H1 (cell line): ENCODE data around the gene NT5DC1. TPM values are rescaled to one million over a fixed set of nuclear protein-coding genes. Genes with fewer than 3 reads are reported as not detected.

Source experiments
- CBX8 ChIP-seq: fragments of 300-800, 300-1000 bp; sonication (generic); IDR thresholded peaks from 2 replicates; pipeline ENCODE4 v1.7.1; 2016; ENCODE audit warnings: low read depth, low read length, borderline replicate concordance
- CHD1 ChIP-seq: IDR thresholded peaks from 2 replicates; pipeline ENCODE4 v1.6.1; 2012; ENCODE audit warnings: low read depth, low read length, improper control_type of control experiment
- EGR1 ChIP-seq: IDR thresholded peaks from 2 replicates; pipeline ENCODE4 v1.6.1; 2011; ENCODE audit warnings: low read depth, low read length, borderline replicate concordance
- GABPA ChIP-seq: IDR thresholded peaks from 2 replicates; pipeline ENCODE4 v1.6.1; 2011; ENCODE audit warnings: mild to moderate bottlenecking, low read length, moderate library complexity, borderline replicate concordance; ENCODE audit not compliant: insufficient read depth
- SAP30 ChIP-seq: fragments of 300-600 bp; sonication (generic); IDR thresholded peaks from 2 replicates; pipeline ENCODE4 v1.7.1; 2012; ENCODE audit warnings: low read length, moderate library complexity, mild to moderate bottlenecking, inconsistent platforms; ENCODE audit not compliant: insufficient read depth, insufficient replicate concordance
- SUZ12 ChIP-seq: fragments of 200-600 bp; sonication (generic); IDR thresholded peaks from 2 replicates; pipeline ENCODE4 v1.6.1; 2012; ENCODE audit warnings: mild to moderate bottlenecking, inconsistent platforms, low read length, moderate library complexity, mixed read lengths
- TCF12 ChIP-seq: IDR thresholded peaks from 2 replicates; pipeline ENCODE4 v1.6.1; 2011; ENCODE audit warnings: low read depth, mild to moderate bottlenecking, low read length
- YY1 ChIP-seq: IDR thresholded peaks from 2 replicates; pipeline ENCODE4 v1.6.1; 2011; ENCODE audit warnings: low read depth, mild to moderate bottlenecking, low read length
- polyA plus RNA-seq, 7 experiments: library from polyadenylated mRNA; depleted of rRNA in 3 of 7; stranded (reverse) in 5 of 7; unstranded in 2 of 7; fragments of >200 nt in 5 of 7; fragments of 200-250 nt in 2 of 7; gene quantifications; 1 replicate in 5 of 7; 2 replicates in 1 of 7; 4 replicates in 1 of 7; pipeline versions ENCODE4 v1.2.1 to v1.2.3, GENCODE V29; 2011 to 2013; ENCODE audit warnings: missing spikeins in 2 of 7, mixed read lengths in 2 of 7
- total RNA-seq: library from RNA; stranded (reverse); fragmentation: NEBNext Ultra II Directional; extraction: Animal tissue kit (Norgen Biotek cat#: 25700); gene quantifications from 2 replicates; pipeline ENCODE4 v1.2.1, GENCODE V29; 2021
- TF ChIP-seq, protein P1 (sequence below): fragments of 300-600 bp; sonication (generic); IDR thresholded peaks from 2 replicates; pipeline ENCODE4 v1.7.1; 2012; ENCODE audit warnings: low read length, moderate library complexity, mild to moderate bottlenecking, inconsistent platforms; ENCODE audit not compliant: insufficient replicate concordance

The NT5DC1 gene
- total and polyA plus RNA-seq, 2 of the 8 experiments (the other 6 are each of a cell fraction or from before 2014, with no cell fraction given) = 25.3 to 72.7 TPM

DNA sequence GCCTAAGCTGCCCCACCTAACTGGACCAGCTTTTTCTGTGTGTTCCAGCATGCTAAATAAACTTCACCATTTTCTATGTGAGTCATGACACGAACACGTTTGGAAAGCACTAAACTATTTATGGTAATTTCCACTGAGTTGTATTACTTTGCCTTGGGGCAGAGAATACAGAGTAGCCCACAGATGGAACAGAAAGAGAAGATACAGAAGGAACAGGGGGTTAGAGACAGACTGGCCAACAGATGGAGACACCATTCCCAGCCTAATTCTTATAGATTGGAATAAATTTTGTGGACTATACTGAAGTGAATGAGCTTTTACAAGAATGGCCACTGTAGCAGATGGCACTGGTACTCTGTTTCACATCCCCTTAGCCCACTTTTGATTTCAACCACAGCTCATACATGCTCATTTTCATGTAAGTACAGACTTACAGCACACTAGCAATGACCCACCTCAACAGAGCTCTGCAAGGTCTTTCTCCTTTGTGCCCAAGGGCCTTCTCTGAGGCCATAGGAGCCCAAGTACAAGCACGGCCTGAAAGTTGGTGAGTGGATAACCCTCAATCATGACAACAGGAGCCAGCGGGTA is 13.1 kb upstream of the NT5DC1 start (continued):
- TF ChIP-seq, protein P1, sequence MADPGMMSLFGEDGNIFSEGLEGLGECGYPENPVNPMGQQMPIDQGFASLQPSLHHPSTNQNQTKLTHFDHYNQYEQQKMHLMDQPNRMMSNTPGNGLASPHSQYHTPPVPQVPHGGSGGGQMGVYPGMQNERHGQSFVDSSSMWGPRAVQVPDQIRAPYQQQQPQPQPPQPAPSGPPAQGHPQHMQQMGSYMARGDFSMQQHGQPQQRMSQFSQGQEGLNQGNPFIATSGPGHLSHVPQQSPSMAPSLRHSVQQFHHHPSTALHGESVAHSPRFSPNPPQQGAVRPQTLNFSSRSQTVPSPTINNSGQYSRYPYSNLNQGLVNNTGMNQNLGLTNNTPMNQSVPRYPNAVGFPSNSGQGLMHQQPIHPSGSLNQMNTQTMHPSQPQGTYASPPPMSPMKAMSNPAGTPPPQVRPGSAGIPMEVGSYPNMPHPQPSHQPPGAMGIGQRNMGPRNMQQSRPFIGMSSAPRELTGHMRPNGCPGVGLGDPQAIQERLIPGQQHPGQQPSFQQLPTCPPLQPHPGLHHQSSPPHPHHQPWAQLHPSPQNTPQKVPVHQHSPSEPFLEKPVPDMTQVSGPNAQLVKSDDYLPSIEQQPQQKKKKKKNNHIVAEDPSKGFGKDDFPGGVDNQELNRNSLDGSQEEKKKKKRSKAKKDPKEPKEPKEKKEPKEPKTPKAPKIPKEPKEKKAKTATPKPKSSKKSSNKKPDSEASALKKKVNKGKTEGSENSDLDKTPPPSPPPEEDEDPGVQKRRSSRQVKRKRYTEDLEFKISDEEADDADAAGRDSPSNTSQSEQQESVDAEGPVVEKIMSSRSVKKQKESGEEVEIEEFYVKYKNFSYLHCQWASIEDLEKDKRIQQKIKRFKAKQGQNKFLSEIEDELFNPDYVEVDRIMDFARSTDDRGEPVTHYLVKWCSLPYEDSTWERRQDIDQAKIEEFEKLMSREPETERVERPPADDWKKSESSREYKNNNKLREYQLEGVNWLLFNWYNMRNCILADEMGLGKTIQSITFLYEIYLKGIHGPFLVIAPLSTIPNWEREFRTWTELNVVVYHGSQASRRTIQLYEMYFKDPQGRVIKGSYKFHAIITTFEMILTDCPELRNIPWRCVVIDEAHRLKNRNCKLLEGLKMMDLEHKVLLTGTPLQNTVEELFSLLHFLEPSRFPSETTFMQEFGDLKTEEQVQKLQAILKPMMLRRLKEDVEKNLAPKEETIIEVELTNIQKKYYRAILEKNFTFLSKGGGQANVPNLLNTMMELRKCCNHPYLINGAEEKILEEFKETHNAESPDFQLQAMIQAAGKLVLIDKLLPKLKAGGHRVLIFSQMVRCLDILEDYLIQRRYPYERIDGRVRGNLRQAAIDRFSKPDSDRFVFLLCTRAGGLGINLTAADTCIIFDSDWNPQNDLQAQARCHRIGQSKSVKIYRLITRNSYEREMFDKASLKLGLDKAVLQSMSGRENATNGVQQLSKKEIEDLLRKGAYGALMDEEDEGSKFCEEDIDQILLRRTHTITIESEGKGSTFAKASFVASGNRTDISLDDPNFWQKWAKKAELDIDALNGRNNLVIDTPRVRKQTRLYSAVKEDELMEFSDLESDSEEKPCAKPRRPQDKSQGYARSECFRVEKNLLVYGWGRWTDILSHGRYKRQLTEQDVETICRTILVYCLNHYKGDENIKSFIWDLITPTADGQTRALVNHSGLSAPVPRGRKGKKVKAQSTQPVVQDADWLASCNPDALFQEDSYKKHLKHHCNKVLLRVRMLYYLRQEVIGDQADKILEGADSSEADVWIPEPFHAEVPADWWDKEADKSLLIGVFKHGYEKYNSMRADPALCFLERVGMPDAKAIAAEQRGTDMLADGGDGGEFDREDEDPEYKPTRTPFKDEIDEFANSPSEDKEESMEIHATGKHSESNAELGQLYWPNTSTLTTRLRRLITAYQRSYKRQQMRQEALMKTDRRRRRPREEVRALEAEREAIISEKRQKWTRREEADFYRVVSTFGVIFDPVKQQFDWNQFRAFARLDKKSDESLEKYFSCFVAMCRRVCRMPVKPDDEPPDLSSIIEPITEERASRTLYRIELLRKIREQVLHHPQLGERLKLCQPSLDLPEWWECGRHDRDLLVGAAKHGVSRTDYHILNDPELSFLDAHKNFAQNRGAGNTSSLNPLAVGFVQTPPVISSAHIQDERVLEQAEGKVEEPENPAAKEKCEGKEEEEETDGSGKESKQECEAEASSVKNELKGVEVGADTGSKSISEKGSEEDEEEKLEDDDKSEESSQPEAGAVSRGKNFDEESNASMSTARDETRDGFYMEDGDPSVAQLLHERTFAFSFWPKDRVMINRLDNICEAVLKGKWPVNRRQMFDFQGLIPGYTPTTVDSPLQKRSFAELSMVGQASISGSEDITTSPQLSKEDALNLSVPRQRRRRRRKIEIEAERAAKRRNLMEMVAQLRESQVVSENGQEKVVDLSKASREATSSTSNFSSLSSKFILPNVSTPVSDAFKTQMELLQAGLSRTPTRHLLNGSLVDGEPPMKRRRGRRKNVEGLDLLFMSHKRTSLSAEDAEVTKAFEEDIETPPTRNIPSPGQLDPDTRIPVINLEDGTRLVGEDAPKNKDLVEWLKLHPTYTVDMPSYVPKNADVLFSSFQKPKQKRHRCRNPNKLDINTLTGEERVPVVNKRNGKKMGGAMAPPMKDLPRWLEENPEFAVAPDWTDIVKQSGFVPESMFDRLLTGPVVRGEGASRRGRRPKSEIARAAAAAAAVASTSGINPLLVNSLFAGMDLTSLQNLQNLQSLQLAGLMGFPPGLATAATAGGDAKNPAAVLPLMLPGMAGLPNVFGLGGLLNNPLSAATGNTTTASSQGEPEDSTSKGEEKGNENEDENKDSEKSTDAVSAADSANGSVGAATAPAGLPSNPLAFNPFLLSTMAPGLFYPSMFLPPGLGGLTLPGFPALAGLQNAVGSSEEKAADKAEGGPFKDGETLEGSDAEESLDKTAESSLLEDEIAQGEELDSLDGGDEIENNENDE = no peak
- TF ChIP-seq CHD1 (no peak), CBX8 (no peak), GABPA (no peak), SAP30 (no peak), SUZ12 (no peak), YY1 (no peak), EGR1 (no peak), TCF12 (no peak)
